Neural cell (in vitro differentiated cells): ENCODE results near the gene TMED9. TPM values are rescaled to one million over a fixed set of nuclear protein-coding genes. Genes with fewer than 3 reads are reported as not detected.

Experiments
- H2AFZ ChIP-seq: fragments of 200-600, 300-800 bp; sonication (generic), shearing (Covaris generic); 2 replicates; pipeline ENCODE4 v1.6.0; 2014; ENCODE audit warnings: low read depth, mild to moderate bottlenecking, antibody characterized with exemption, low read length, moderate library complexity
- H3F3A ChIP-seq: fragments of 200-600 bp; shearing (Covaris generic); 2 replicates; pipeline ENCODE4 v1.6.1; 2016; ENCODE audit warnings: mild to moderate bottlenecking, moderate library complexity, mixed read lengths, antibody characterized with exemption, low read length; ENCODE audit not compliant: insufficient read depth, poor library complexity, severe bottlenecking
- H3K27ac ChIP-seq: fragments of 200-600, 300-800 bp; sonication (generic), shearing (Covaris generic); 2 replicates; pipeline ENCODE4 v1.5.1; 2014; ENCODE audit warnings: mild to moderate bottlenecking, low read length, moderate library complexity
- H3K27me3 ChIP-seq: fragments of 300-800, 200-600 bp; sonication (generic), shearing (Covaris generic); 2 replicates; pipeline ENCODE4 v1.6.0; 2014; ENCODE audit warnings: mild to moderate bottlenecking, low read depth, low read length, moderate library complexity; ENCODE audit not compliant: insufficient read depth
- H3K36me3 ChIP-seq: fragments of 300-800, 200-600 bp; sonication (generic), shearing (Covaris generic); 2 replicates; pipeline ENCODE4 v1.5.1; 2014; ENCODE audit warnings: mild to moderate bottlenecking, antibody characterized with exemption, low read length, moderate library complexity; ENCODE audit not compliant: insufficient read depth
- H3K4me2 ChIP-seq: fragments of 300-800, 200-600 bp; sonication (generic), shearing (Covaris generic); 2 replicates; pipeline ENCODE4 v1.6.0; 2014; ENCODE audit warnings: mild to moderate bottlenecking, low read length
- H3K4me3 ChIP-seq: fragments of 300-800, 200-600 bp; sonication (generic), shearing (Covaris generic); 2 replicates; pipeline ENCODE4 v1.5.1; 2014; ENCODE audit warnings: mild to moderate bottlenecking, low read length, moderate library complexity
- H3K79me2 ChIP-seq: fragments of 200-600 bp; shearing (Covaris generic); replicated peaks from 2 replicates; pipeline ENCODE4 v1.6.0; 2014; ENCODE audit warnings: mild to moderate bottlenecking, low read length, moderate library complexity; ENCODE audit not compliant: insufficient read depth
- H3K9ac ChIP-seq: fragments of 300-800, 200-600 bp; sonication (generic), shearing (Covaris generic); 2 replicates; pipeline ENCODE4 v1.6.1; 2016; ENCODE audit warnings: mild to moderate bottlenecking, low read length, mixed read lengths
- H3K9me2 ChIP-seq: fragments of 200-600 bp; shearing (Covaris generic); 2 replicates; pipeline ENCODE4 v1.6.1; 2016; ENCODE audit warnings: mild to moderate bottlenecking, low read length, mixed read lengths; ENCODE audit not compliant: insufficient read depth
- H3K9me3 ChIP-seq: fragments of 200-600, 300-800 bp; sonication (generic), shearing (Covaris generic); 2 replicates; pipeline ENCODE4 v1.6.1; 2016; ENCODE audit warnings: mild to moderate bottlenecking, mixed run types, low read length, moderate library complexity, mixed read lengths
- H4K20me1 ChIP-seq: fragments of 200-600 bp; shearing (Covaris generic); 2 replicates; pipeline ENCODE4 v1.6.1; 2016; ENCODE audit warnings: mild to moderate bottlenecking, mixed run types; ENCODE audit not compliant: insufficient read depth
- EP300 ChIP-seq: fragments of 450-650 bp; conservative IDR thresholded peaks from 2 replicates; pipeline ENCODE4 v1.6.1; 2014; ENCODE audit warnings: antibody characterized with exemption, mild to moderate bottlenecking, moderate library complexity; ENCODE audit not compliant: poor library complexity, severe bottlenecking
- EZH2 ChIP-seq: fragments of 200-600, 300-800 bp; shearing (Covaris generic), sonication (generic); IDR thresholded peaks from 2 replicates; pipeline ENCODE4 v1.6.1; 2014; ENCODE audit warnings: antibody characterized with exemption, low read length, borderline replicate concordance, mild to moderate bottlenecking; ENCODE audit not compliant: insufficient read depth, poor library complexity, severe bottlenecking
- MXI1 ChIP-seq: fragments of 450-650 bp; conservative IDR thresholded peaks from 2 replicates; pipeline ENCODE4 v1.6.1; 2014; ENCODE audit warnings: antibody characterized with exemption, mild to moderate bottlenecking; ENCODE audit not compliant: poor library complexity, severe bottlenecking
- POLR2AphosphoS5 ChIP-seq: IDR thresholded peaks from 2 replicates; pipeline ENCODE4 v1.6.1; 2012
- RAD21 ChIP-seq: fragments of 450-650 bp; conservative IDR thresholded peaks from 2 replicates; pipeline ENCODE4 v1.6.1; 2014; ENCODE audit warnings: antibody characterized with exemption, mild to moderate bottlenecking, moderate library complexity
- SMC3 ChIP-seq: fragments of 450-650 bp; conservative IDR thresholded peaks from 2 replicates; pipeline ENCODE4 v1.6.1; 2014; ENCODE audit warnings: antibody characterized with exemption, mild to moderate bottlenecking, moderate library complexity; ENCODE audit not compliant: poor library complexity
- TAF1 ChIP-seq: IDR thresholded peaks from 2 replicates; pipeline ENCODE4 v1.6.1; 2012; ENCODE audit warnings: low read depth
- polyA plus RNA-seq: library from polyadenylated mRNA; depleted of rRNA; stranded (reverse); fragments of >200 nt; gene quantifications from 2 replicates; pipeline ENCODE4 v1.2.3, GENCODE V29; 2014
- TF ChIP-seq, protein P1 (sequence below): fragments of 450-650 bp; IDR thresholded peaks from 2 replicates; pipeline ENCODE4 v1.5.1; 2014; ENCODE audit warnings: antibody characterized with exemption, mild to moderate bottlenecking, moderate library complexity; ENCODE audit not compliant: poor library complexity, severe bottlenecking
- TF ChIP-seq, protein P2 (sequence below): IDR thresholded peaks from 2 replicates; pipeline ENCODE4 v1.6.1; 2012; ENCODE audit warnings: borderline replicate concordance

Gene TMED9
- polyA plus RNA-seq, 1 donor from 2014 or later, result 59.1 TPM

DNA sequence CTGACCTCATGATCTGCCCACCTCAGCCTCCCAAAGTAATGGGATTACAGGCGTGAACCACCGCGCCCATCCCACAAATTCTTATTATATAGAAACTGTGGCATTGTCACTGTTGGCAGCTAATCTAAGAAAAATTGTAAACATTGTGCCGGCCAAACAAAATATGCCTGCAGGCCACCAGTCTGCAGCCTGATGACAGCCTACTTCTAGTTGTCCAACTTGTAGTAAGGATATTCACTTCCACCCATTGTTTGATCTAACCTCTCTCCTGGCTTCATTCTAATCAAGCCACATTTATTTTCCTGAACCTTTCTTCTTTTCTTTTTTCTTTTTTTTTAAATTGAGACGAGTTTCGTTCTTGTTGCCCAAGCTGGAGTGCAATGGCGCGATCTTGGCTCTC lies 13.7 kb upstream of the TMED9 start:
- Histone ChIP-seq H3K4me3 (no peak overlapping the region), H3K79me2 (no peaks in the 10 kb centered on the region)

DNA sequence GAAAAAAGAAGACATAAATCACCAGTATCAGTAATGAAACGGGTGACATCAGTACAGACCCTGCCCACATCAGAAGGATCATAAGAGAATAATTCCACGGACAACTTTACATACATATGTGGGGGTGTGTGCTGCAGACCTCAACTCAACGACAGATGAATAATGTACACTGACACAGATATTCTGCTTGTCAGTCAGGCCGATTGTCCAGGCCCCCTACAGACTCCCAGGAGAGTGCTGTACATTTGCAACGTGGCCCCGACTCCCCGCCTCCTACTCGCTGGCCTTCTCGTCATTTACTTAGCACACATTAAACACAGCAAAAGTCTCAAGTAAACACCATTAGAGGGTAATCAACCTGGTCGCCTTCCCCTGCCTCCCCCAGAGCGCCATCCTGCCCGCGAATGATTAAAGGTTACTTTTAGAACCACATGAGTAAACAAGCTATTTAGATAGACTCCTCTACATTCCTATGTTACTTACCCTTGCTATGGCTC lies 3.5 kb upstream of the TMED9 start:
- Histone ChIP-seq H3K4me3 (no peak overlapping the region), H3K27ac (no peak overlapping the region), H3K4me2 (no peak overlapping the region), H3K9me3 (no peaks in the 10 kb centered on the region), H3K27me3 (peaks cover 28% of the 10 kb centered on the region), H3F3A (no peaks in the 10 kb centered on the region), H3K9me2 (no peaks in the 10 kb centered on the region), H2AFZ (no peak overlapping the region), H4K20me1 (no peaks in the 10 kb centered on the region), H3K9ac (no peak overlapping the region), H3K36me3 (no peaks in the 10 kb centered on the region), H3K79me2 (peaks cover 11% of the 10 kb centered on the region)
- TF ChIP-seq RAD21 (no peak), EZH2 (no peak), EP300 (no peak), MXI1 (no peak), TAF1 (no peak), POLR2AphosphoS5 (no peak), SMC3 (no peak)
- TF ChIP-seq, protein P1, sequence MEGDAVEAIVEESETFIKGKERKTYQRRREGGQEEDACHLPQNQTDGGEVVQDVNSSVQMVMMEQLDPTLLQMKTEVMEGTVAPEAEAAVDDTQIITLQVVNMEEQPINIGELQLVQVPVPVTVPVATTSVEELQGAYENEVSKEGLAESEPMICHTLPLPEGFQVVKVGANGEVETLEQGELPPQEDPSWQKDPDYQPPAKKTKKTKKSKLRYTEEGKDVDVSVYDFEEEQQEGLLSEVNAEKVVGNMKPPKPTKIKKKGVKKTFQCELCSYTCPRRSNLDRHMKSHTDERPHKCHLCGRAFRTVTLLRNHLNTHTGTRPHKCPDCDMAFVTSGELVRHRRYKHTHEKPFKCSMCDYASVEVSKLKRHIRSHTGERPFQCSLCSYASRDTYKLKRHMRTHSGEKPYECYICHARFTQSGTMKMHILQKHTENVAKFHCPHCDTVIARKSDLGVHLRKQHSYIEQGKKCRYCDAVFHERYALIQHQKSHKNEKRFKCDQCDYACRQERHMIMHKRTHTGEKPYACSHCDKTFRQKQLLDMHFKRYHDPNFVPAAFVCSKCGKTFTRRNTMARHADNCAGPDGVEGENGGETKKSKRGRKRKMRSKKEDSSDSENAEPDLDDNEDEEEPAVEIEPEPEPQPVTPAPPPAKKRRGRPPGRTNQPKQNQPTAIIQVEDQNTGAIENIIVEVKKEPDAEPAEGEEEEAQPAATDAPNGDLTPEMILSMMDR, result no peak
- TF ChIP-seq, protein P2, sequence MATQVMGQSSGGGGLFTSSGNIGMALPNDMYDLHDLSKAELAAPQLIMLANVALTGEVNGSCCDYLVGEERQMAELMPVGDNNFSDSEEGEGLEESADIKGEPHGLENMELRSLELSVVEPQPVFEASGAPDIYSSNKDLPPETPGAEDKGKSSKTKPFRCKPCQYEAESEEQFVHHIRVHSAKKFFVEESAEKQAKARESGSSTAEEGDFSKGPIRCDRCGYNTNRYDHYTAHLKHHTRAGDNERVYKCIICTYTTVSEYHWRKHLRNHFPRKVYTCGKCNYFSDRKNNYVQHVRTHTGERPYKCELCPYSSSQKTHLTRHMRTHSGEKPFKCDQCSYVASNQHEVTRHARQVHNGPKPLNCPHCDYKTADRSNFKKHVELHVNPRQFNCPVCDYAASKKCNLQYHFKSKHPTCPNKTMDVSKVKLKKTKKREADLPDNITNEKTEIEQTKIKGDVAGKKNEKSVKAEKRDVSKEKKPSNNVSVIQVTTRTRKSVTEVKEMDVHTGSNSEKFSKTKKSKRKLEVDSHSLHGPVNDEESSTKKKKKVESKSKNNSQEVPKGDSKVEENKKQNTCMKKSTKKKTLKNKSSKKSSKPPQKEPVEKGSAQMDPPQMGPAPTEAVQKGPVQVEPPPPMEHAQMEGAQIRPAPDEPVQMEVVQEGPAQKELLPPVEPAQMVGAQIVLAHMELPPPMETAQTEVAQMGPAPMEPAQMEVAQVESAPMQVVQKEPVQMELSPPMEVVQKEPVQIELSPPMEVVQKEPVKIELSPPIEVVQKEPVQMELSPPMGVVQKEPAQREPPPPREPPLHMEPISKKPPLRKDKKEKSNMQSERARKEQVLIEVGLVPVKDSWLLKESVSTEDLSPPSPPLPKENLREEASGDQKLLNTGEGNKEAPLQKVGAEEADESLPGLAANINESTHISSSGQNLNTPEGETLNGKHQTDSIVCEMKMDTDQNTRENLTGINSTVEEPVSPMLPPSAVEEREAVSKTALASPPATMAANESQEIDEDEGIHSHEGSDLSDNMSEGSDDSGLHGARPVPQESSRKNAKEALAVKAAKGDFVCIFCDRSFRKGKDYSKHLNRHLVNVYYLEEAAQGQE, result no peak

More for the DNA sequence above, 13.7 kb upstream of the TMED9 start:
- H2AFZ ChIP-seq, result no peak overlapping the region
- H3K27me3 ChIP-seq, result no peaks in the 10 kb centered on the region
- no peaks in the 10 kb centered on the region for H3K9me2 ChIP-seq
- no peak overlapping the region for H3K9ac ChIP-seq
- H3K4me2 ChIP-seq, result no peak overlapping the region
- no peaks in the 10 kb centered on the region for H3F3A ChIP-seq
- no peaks in the 10 kb centered on the region for H3K36me3 ChIP-seq
- H3K9me3 ChIP-seq, result no peaks in the 10 kb centered on the region
- H4K20me1 ChIP-seq, result no peaks in the 10 kb centered on the region
- TF ChIP-seq POLR2AphosphoS5, result no peak
- no peak for TF ChIP-seq MXI1
- TF ChIP-seq EZH2, result no peak
- TF ChIP-seq EP300, result no peak
- no peak for TF ChIP-seq TAF1
- TF ChIP-seq, protein P1, result no peak
- TF ChIP-seq, protein P2, result no peak
- TF ChIP-seq SMC3, result no peak
- no peak for TF ChIP-seq RAD21
- H3K27ac ChIP-seq, result no peak overlapping the region
